Effector memory CD8-positive, alpha-beta T cell (primary cell): ENCODE results near the gene MDFI.

Source experiments
- ATAC-seq: fragments of 150-1000 bp; cut with Tn5 transposase; replicated peaks from 2 replicates; pipeline ENCODE4 v1.10.0; 2021; ENCODE audit warnings: mild to moderate bottlenecking, moderate library complexity
- DNase-seq, 3 experiments: peaks; one replicate each; pipeline ENCODE4 v3.0.0; 2021
- H3K27ac Mint-ChIP-seq, 2 donors: one replicate each; pipeline ENCODE4 v1.8.0; 2022; ENCODE audit warnings: mild to moderate bottlenecking in 2 of 2, mixed read lengths in 2 of 2, moderate library complexity in 2 of 2
- H3K27me3 Mint-ChIP-seq, 2 donors: one replicate each; pipeline ENCODE4 v1.8.0; 2022; ENCODE audit warnings: mixed read lengths in 2 of 2
- H3K36me3 Mint-ChIP-seq: one replicate; pipeline ENCODE4 v1.8.0; 2022; ENCODE audit warnings: mild to moderate bottlenecking, moderate library complexity, mixed read lengths; ENCODE audit not compliant: insufficient read depth
- H3K4me1 Mint-ChIP-seq, 2 donors: one replicate each; pipeline ENCODE4 v1.8.0; 2022; ENCODE audit warnings: low read depth in 2 of 2, mixed read lengths in 2 of 2
- H3K4me3 Mint-ChIP-seq, 2 donors: one replicate each; pipeline ENCODE4 v1.8.0; 2022; ENCODE audit warnings: mild to moderate bottlenecking in 2 of 2, mixed read lengths in 2 of 2, moderate library complexity in 2 of 2
- H3K9me3 Mint-ChIP-seq, 2 donors: one replicate each; pipeline ENCODE4 v1.8.0; 2022; ENCODE audit warnings: mixed read lengths in 2 of 2

The MDFI gene

GRCh38 chr6:41642090-41642959 lies 4.1 kb downstream of the MDFI start:
- H3K4me1 Mint-ChIP-seq = peaks cover 0 to 10% of the 10 kb centered on the region in 2 donors
- H3K36me3 Mint-ChIP-seq = peaks cover 3% of the 10 kb centered on the region
- H3K4me3 Mint-ChIP-seq = no peak overlapping the region
- ATAC-seq (no peak), DNase-seq (no peak)
- H3K9me3 Mint-ChIP-seq = no peaks in the 10 kb centered on the region
- peaks cover 54 to 97% of the 10 kb centered on the region in 2 donors for H3K27me3 Mint-ChIP-seq
- H3K27ac Mint-ChIP-seq = no peak overlapping the region

- DNase-seq (no peak), ATAC-seq (no peak)
- peaks cover 3% of the 10 kb centered on the region for H3K36me3 Mint-ChIP-seq
- no peaks in the 10 kb centered on the region for H3K9me3 Mint-ChIP-seq
- H3K27ac Mint-ChIP-seq = no peak overlapping the region
- H3K27me3 Mint-ChIP-seq = peaks cover 49 to 97% of the 10 kb centered on the region in 2 donors
- no peak overlapping the region for H3K4me3 Mint-ChIP-seq
- H3K4me1 Mint-ChIP-seq = peaks cover 0 to 6% of the 10 kb centered on the region in 2 donors
Measured at GRCh38 chr6:41642960-41643898, 5.0 kb downstream of the MDFI start.

- peaks cover 3% of the 10 kb centered on the region for H3K36me3 Mint-ChIP-seq
- ATAC-seq (no peak), DNase-seq (no peak)
- H3K27me3 Mint-ChIP-seq = peaks cover 52 to 97% of the 10 kb centered on the region in 2 donors
- peaks cover 0 to 6% of the 10 kb centered on the region in 2 donors for H3K4me1 Mint-ChIP-seq
- no peak overlapping the region for H3K4me3 Mint-ChIP-seq
- H3K9me3 Mint-ChIP-seq = no peaks in the 10 kb centered on the region
- no peak overlapping the region for H3K27ac Mint-ChIP-seq
Measured at GRCh38 chr6:41643899-41644269, 5.6 kb downstream of the MDFI start.

- Mint-ChIP-seq H3K4me3 (no peak overlapping the region), H3K9me3 (no peaks in the 10 kb centered on the region), H3K27me3 (peaks cover 47 to 97% of the 10 kb centered on the region in 2 donors), H3K36me3 (peaks cover 3% of the 10 kb centered on the region), H3K4me1 (peaks cover 0 to 3% of the 10 kb centered on the region in 2 donors), H3K27ac (no peak overlapping the region)
- DNase-seq (no peak), ATAC-seq (no peak)
Measured at GRCh38 chr6:41644297-41644879, 6.1 kb downstream of the MDFI start.

- Mint-ChIP-seq H3K27me3 (peaks cover 39 to 95% of the 10 kb centered on the region in 2 donors), H3K4me3 (no peak overlapping the region), H3K36me3 (no peaks in the 10 kb centered on the region), H3K27ac (no peak overlapping the region), H3K9me3 (no peaks in the 10 kb centered on the region), H3K4me1 (peaks cover 0 to 3% of the 10 kb centered on the region in 2 donors)
- DNase-seq = no peak
- ATAC-seq = no peak
Measured at GRCh38 chr6:41645007-41645618, 6.8 kb downstream of the MDFI start.

GRCh38 chr6:41646026-41646795 lies 7.9 kb downstream of the MDFI start:
- no peak overlapping the region for H3K4me3 Mint-ChIP-seq
- peaks cover 0 to under 1% of the 10 kb centered on the region in 2 donors for H3K4me1 Mint-ChIP-seq
- H3K36me3 Mint-ChIP-seq = no peaks in the 10 kb centered on the region
- DNase-seq (no peak), ATAC-seq (no peak)
- no peaks in the 10 kb centered on the region for H3K9me3 Mint-ChIP-seq
- H3K27me3 Mint-ChIP-seq = peaks cover 31 to 88% of the 10 kb centered on the region in 2 donors
- H3K27ac Mint-ChIP-seq = peak overlapping the region in 1 of 2 donors; percentile 22

DNA sequence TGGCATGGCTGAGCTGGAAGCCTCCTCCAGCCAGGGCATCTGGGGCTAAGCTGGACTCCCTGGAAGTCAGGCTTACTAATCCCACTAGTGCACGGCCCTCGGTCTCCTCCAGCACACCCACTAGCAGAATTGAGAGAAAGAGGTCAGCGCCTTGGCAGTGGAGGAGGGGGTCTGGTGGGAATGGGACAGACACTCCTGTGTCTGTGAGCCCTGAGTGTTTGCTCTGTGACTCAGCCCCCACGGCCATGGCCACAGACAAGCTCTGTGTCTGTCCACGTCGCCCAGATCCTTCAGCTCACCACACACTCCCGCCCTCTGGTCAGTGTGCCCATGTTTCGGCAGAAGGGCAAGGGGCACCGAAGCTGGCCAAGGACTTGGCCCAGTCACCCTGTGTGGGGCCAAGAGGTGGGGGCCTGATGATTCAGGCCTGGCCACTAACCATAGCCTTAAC lies 8.8 kb downstream of the MDFI start:
- no peak overlapping the region for H3K27ac Mint-ChIP-seq

DNA sequence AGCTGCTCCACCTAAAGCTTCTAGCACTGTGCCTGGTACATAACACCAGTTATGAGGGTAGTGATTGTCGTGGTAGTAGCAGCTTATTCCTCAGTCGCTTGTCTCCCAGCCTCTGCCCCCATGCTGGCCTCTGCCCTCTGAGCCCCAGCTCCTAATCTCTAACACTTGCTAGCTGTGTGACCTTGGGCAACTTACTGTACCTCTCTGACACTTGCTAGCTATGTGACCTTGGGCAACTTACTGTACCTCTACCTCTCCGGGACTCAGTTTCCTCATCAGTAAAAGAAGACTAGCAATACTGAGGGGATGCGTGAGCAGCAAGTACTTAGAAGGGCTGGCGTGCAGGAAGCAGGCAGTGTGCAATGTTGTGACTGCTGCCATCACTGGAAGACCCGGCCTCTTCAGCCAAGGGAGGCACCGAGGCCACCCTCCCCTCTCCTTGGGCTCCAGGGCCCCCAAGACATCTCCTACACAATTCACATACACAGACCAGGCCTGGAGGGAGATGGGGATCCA lies 9.9 kb downstream of the MDFI start:
- Mint-ChIP-seq H3K27ac (no peak overlapping the region), H3K4me1 (peaks cover 0 to 4% of the 10 kb centered on the region in 2 donors), H3K9me3 (no peaks in the 10 kb centered on the region), H3K27me3 (peaks cover 26 to 84% of the 10 kb centered on the region in 2 donors), H3K36me3 (peaks cover 3% of the 10 kb centered on the region), H3K4me3 (no peak overlapping the region)
- ATAC-seq (no peak), DNase-seq (no peak)

More for the DNA sequence above, 8.8 kb downstream of the MDFI start:
- no peak overlapping the region for H3K4me3 Mint-ChIP-seq
- peaks cover 28 to 88% of the 10 kb centered on the region in 2 donors for H3K27me3 Mint-ChIP-seq
- no peaks in the 10 kb centered on the region for H3K9me3 Mint-ChIP-seq
- H3K36me3 Mint-ChIP-seq = peaks cover 2% of the 10 kb centered on the region
- H3K4me1 Mint-ChIP-seq = peaks cover 0 to 3% of the 10 kb centered on the region in 2 donors
- ATAC-seq (no peak), DNase-seq (no peak)

DNA sequence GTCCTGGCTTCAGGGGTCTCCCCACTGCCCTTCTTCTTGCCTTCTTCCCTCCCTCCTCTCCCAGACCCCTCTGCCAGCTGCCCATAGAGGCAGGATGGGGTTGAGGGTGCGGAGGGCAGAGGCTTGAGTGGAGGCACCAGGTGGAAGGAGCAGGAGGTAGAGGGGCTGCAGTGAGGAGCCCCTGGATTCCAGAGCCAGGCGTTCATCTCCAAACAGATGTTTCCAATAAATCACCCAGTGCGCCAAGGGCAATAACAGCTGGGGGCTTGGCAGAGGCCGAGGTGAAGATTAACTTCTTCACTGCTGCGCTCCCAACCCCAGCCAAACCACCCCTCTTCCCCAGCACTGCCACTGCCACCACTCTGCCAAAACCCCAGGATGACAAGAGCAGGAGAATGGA lies 10.7 kb downstream of the MDFI start:
- H3K27me3 Mint-ChIP-seq = peaks cover 26 to 78% of the 10 kb centered on the region in 2 donors

GRCh38 chr6:41649596-41649995 lies 11.3 kb downstream of the MDFI start:
- H3K27ac Mint-ChIP-seq = no peak overlapping the region
- DNase-seq = no peak
- peaks cover 0 to 4% of the 10 kb centered on the region in 2 donors for H3K4me1 Mint-ChIP-seq
- peaks cover 3% of the 10 kb centered on the region for H3K36me3 Mint-ChIP-seq
- H3K27me3 Mint-ChIP-seq = peaks cover 30 to 77% of the 10 kb centered on the region in 2 donors
- ATAC-seq = no peak
- no peaks in the 10 kb centered on the region for H3K9me3 Mint-ChIP-seq
- H3K4me3 Mint-ChIP-seq = no peak overlapping the region

More for the DNA sequence above, 10.7 kb downstream of the MDFI start:
- H3K4me3 Mint-ChIP-seq = no peak overlapping the region
- H3K4me1 Mint-ChIP-seq = peaks cover 0 to 4% of the 10 kb centered on the region in 2 donors
- H3K9me3 Mint-ChIP-seq = no peaks in the 10 kb centered on the region
- DNase-seq (no peak), ATAC-seq (no peak)
- peaks cover 3% of the 10 kb centered on the region for H3K36me3 Mint-ChIP-seq
- H3K27ac Mint-ChIP-seq = no peak overlapping the region

DNA sequence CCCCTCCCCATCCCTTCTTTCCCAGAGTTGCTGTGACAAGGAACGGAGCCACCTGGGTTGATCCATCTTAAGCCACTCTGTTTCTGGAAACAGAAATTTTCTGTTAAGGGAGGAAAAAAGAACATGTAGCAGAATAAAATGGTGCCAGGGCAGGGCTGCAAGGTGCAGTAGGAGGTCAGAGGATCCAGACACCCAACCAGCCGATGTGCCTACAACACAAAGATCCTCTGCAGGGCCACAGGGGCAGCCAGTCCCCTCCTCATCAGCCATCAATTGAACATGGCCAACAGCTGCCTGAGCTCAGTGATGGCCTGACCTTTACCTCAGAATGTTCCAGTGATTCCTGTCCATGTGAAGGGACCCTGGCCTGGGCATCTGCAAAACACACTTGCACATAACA lies 11.9 kb downstream of the MDFI start:
- no peak overlapping the region for H3K4me3 Mint-ChIP-seq
- H3K4me1 Mint-ChIP-seq = peaks cover 0 to 4% of the 10 kb centered on the region in 2 donors

More for the DNA sequence above, 11.9 kb downstream of the MDFI start:
- Mint-ChIP-seq H3K36me3 (peaks cover 3% of the 10 kb centered on the region), H3K27me3 (peaks cover 35 to 77% of the 10 kb centered on the region in 2 donors), H3K9me3 (no peaks in the 10 kb centered on the region), H3K27ac (no peak overlapping the region)
- no peak for ATAC-seq
- DNase-seq = no peak
